Suprapubic skin (tissue), 4 donors: ENCODE measurements around the gene UNC5CL. TPM values are rescaled to one million over a fixed set of nuclear protein-coding genes. Genes with fewer than 3 reads are reported as not detected.
A peak's percentile ranks its signal among the peaks of the same experiment; 100 is the strongest.

Experiments used
- DNase-seq, 2 donors: peaks; one replicate each; pipeline ENCODE4 v3.0.0-alpha.2; 2019; ENCODE audit warnings: low spot score in 2 of 2
- H3K27ac ChIP-seq: fragments of 200-600 bp; sonication (generic); one replicate; pipeline ENCODE4 v1.5.1; 2019
- H3K27me3 ChIP-seq: fragments of 200-600 bp; sonication (generic); one replicate; pipeline ENCODE4 v1.5.1; 2019
- H3K36me3 ChIP-seq: fragments of 200-600 bp; sonication (generic); one replicate; pipeline ENCODE4 v1.5.1; 2019
- H3K4me1 ChIP-seq: fragments of 200-600 bp; sonication (generic); one replicate; pipeline ENCODE4 v1.5.1; 2019
- H3K4me3 ChIP-seq: fragments of 200-600 bp; sonication (generic); one replicate; pipeline ENCODE4 v1.5.1; 2019; ENCODE audit warnings: mild to moderate bottlenecking
- H3K9me3 ChIP-seq: fragments of 200-600 bp; sonication (generic); one replicate; pipeline ENCODE4 v1.5.1; 2019
- CTCF ChIP-seq, 2 donors: fragments of 200-600 bp in 1 of 2; fragments of 450-650 bp in 1 of 2; sonication (generic) in 1 of 2; IDR thresholded peaks; one replicate each; pipeline ENCODE4 v1.5.1; 2016 to 2019; ENCODE audit warnings: antibody characterized with exemption in 2 of 2, mild to moderate bottlenecking in 1 of 2, moderate library complexity in 1 of 2
- EP300 ChIP-seq: sonication (generic); formaldehyde crosslinking; IDR thresholded peaks from one replicate; pipeline ENCODE4 v1.6.1; 2017; ENCODE audit warnings: antibody characterized with exemption
- POLR2A ChIP-seq, 2 donors: fragments of 450-650 bp; IDR thresholded peaks; one replicate each; pipeline ENCODE4 v1.6.1; 2017; ENCODE audit warnings: antibody characterized with exemption in 2 of 2, mild to moderate bottlenecking in 2 of 2, moderate library complexity in 2 of 2
- POLR2AphosphoS5 ChIP-seq, 3 donors: sonication (generic); formaldehyde crosslinking; IDR thresholded peaks; one replicate each; pipeline ENCODE4 v1.6.1; 2017; ENCODE audit warnings: antibody characterized with exemption in 3 of 3
- WGBS: methylation state at CpG from one replicate; pipeline ENCODE4 v1.1.5; 2018; 5-methylcytosine and 5-hydroxymethylcytosine counted together
- total RNA-seq, 4 donors: library from RNA; depleted of rRNA; stranded (reverse); fragments of >200 nt; gene quantifications; one replicate each; pipeline ENCODE4 v1.1.0, GENCODE V29; 2016

Gene UNC5CL
- total RNA-seq, 4 donors from 2014 or later = 0.19 to 6.9 (median 1.4) TPM

- WGBS = 34% methylated on average over 11 of the region's 11 CpGs
- Histone ChIP-seq H3K4me1 (peaks cover 50% of the 10 kb centered on the region), H3K4me3 (peak overlapping the region; percentile 73), H3K36me3 (peaks cover 7% of the 10 kb centered on the region), H3K27me3 (no peaks in the 10 kb centered on the region), H3K9me3 (no peaks in the 10 kb centered on the region), H3K27ac (peak overlapping the region; percentile 100)
- no peak for DNase-seq
- TF ChIP-seq POLR2A (IDR thresholded peaks at IDR 0.05) = no peak
- TF ChIP-seq POLR2AphosphoS5 (IDR thresholded peaks at IDR 0.05) = no peak
- no peak for TF ChIP-seq CTCF (IDR thresholded peaks at IDR 0.05)
- no peak for TF ChIP-seq EP300
Observed at GRCh38 chr6:41074692-41075436, 35.8 kb upstream of the UNC5CL start.

DNA sequence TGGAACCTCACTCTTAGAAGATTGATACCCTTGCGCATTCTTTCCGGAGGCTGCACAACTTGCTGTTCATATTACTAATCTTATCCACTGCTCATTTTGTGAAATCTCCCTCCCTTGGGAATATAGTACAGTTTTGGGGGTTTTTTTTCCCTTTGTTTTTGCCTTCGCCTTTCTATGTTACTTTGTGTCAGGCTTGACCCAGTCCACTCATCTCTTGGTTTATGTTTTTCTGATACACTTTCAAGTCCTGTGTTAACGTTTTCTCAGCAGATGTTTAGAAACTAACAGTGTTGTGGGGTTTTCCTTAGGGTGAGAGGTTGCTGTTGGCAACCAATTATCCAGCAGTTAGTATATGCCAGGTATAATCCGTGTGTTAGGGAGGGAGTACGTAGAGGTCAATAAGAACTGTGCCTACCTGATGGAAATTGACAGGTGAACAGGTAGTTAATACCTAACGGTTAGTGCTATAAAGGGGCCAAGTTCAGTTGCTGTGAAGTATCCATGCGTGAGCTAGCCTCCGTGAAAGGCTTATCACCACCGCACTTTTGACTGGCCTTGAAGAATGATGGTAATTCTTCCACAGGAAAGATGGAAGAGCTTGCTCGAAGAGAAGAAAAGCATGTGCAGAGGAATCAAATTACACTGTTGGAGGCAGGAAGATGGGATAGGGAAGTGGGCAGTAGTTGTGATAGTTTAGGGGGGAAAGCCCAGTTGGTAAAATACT lies 35.1 kb upstream of the UNC5CL start:
- Histone ChIP-seq H3K27ac (peak overlapping the region; percentile 100), H3K4me1 (peaks cover 50% of the 10 kb centered on the region), H3K4me3 (peak overlapping the region; percentile 73), H3K36me3 (peaks cover 8% of the 10 kb centered on the region), H3K27me3 (no peaks in the 10 kb centered on the region), H3K9me3 (no peaks in the 10 kb centered on the region)
- no peak for TF ChIP-seq POLR2A (IDR thresholded peaks at IDR 0.05)
- WGBS = under 1% methylated on average over 11 of the region's 11 CpGs
- no peak for DNase-seq

DNA sequence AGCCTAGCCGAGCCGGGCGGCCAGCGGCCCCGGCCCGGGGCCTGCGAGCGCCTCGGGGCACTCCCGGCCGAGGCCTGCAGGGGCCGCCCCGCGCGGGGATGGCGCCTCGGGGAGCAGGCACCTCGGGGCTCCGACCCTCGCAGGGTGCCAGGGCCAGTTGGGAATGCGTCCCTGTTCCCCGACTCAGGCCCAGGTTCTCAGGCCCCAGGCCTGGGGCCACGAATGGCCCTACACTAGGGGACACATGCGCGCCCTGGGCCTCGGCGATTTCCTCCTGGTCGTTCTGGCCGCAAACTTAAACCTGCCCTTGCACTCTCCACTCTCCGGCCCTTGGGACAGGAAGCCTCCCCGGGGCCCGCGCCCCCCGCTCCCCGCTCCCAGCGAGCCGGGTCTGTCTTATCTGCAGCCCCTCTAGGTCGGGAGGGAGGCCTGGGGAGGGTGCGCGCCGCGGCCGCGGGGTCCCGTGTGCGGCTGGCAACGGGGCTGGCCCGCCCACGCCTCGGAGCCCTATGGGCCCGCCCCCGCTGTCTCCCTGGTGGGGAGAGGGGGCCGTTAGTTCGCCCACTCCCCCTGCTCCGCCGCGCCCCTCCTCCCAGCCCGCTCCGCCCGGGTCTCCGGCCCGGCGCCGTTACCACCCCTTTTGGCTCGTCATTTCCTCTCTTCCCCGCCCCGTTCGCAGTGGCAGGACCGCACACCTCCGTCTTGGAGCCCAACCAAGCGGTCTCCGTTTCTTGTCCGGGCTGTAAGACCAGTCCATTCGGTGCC lies 34.4 kb upstream of the UNC5CL start:
- no peaks in the 10 kb centered on the region for H3K27me3 ChIP-seq
- H3K36me3 ChIP-seq = peaks cover 12% of the 10 kb centered on the region
- TF ChIP-seq POLR2AphosphoS5 (IDR thresholded peaks at IDR 0.05) (no peak), CTCF (IDR thresholded peaks at IDR 0.05) (peak; percentile 27 to 44), POLR2A (IDR thresholded peaks at IDR 0.05) (peak; percentile 59 to 93), EP300 (no peak)
- WGBS = 0% methylated on average over 34 of the region's 74 CpGs
- H3K4me1 ChIP-seq = peaks cover 50% of the 10 kb centered on the region
- peak overlapping the region; percentile 73 for H3K4me3 ChIP-seq
- no peaks in the 10 kb centered on the region for H3K9me3 ChIP-seq
- DNase-seq = peak; percentile 92 to 93
- H3K27ac ChIP-seq = peak overlapping the region; percentile 100

GRCh38 chr6:41072836-41073202 lies 33.8 kb upstream of the UNC5CL start, which contains the start of gene NFYA:
NFYA (plus strand) TSS chr6:41072974; CDS start chr6:41079090, 6,116 bp downstream.
- 0% methylated on average over 10 of the region's 37 CpGs for WGBS
- peaks cover 18% of the 10 kb centered on the region for H3K36me3 ChIP-seq
- TF ChIP-seq POLR2AphosphoS5 (IDR thresholded peaks at IDR 0.05) (peak in 1 of 3 donors; percentile 17), EP300 (no peak)
- H3K4me3 ChIP-seq = peak within 1 kb of the TSS; percentile 73
- H3K27me3 ChIP-seq = no peaks in the 10 kb centered on the region
- H3K4me1 ChIP-seq = peaks cover 45% of the 10 kb centered on the region
- H3K27ac ChIP-seq = peak within 1 kb of the TSS; percentile 100
- DNase-seq = no peak
- H3K9me3 ChIP-seq = no peaks in the 10 kb centered on the region

DNA sequence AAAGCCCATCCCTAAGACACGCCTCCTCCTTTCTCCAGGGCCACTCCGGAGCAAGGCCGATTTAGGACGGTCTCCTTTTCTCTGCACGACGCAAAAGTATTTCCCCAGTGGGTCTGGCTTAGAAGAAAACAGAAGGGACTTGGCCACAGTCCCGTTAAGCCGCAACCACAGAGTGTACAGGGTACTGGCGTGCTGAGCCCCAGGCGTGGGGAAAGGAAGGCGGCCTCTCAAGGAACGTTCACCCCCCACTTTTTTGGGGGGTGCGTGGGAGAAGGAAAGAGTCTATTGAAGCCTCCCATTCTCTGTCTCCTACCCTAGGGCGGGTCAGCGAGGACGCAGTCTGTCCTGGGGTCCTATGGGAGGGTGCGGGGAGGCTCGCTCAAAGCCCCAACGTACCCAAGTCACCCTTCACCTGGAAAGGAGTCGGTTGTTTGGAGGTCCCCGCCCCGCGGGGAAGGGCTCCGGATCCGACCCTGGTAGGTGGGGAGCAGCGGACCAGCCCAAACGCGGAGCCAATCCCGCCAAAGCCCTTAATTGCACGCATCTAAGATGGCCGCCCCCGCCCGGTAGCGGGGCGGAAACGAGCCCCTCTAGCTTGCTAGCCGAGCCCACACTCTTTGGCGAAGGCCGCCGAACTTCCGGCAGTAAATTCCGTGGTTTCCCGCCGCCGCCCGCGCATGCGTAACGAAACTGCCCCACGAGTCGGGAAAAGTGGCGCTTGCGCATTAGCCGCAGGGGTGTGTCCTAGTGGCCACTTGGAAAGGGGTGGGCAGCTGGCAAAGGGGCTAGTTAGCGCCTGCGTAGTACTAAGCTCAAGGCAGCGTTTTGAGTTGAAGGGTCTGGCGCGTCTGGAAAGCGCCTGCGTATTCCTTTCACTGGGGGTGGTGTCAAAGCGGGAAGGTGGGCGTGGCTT lies 33.2 kb upstream of the UNC5CL start, which contains the start of gene OARD1:
OARD1 (minus strand) TSS at position 434 of the 913 bp plus-strand sequence. CDS start 722 bp downstream, outside the sequence.
- peaks cover 38% of the 10 kb centered on the region for H3K4me1 ChIP-seq
- DNase-seq = peak; percentile 100
- peak within 1 kb of the TSS; percentile 73 for H3K4me3 ChIP-seq
- H3K27me3 ChIP-seq = no peaks in the 10 kb centered on the region
- no peaks in the 10 kb centered on the region for H3K9me3 ChIP-seq
- peaks cover 24% of the 10 kb centered on the region for H3K36me3 ChIP-seq
- H3K27ac ChIP-seq = peak within 1 kb of the TSS; percentile 100
- under 1% methylated on average over 40 of the region's 63 CpGs for WGBS
- TF ChIP-seq POLR2AphosphoS5 (IDR thresholded peaks at IDR 0.05) (peak in 1 of 3 donors; percentile 73), POLR2A (IDR thresholded peaks at IDR 0.05) (peak in 1 of 2 donors; percentile 61), CTCF (IDR thresholded peaks at IDR 0.05) (no peak)
